Endometrial microvascular endothelial cells (primary cell): ENCODE data around the gene CCDC106. TPM values are rescaled to one million over a fixed set of nuclear protein-coding genes. Genes with fewer than 3 reads are reported as not detected.

Source experiments
- total RNA-seq: library from RNA; depleted of rRNA; stranded (reverse); fragments of >200 nt; gene quantifications from one replicate; pipeline ENCODE4 v1.2.3, GENCODE V29; 2015; ENCODE audit errors: inconsistent ontology term

The CCDC106 gene
- total RNA-seq, 1 donor from 2014 or later = 13.0 TPM

Other genes starting within 250 kb of the CCDC106 start
- 101 TPM for gene UBE2S, start 240.4 kb upstream of the CCDC106 start, total RNA-seq
- gene SHISA7, start 204.9 kb upstream of the CCDC106 start, total RNA-seq = not detected
- 58.8 TPM for gene ISOC2, start 186.6 kb upstream of the CCDC106 start, total RNA-seq
- not detected for gene C19orf85, start 183.5 kb upstream of the CCDC106 start, total RNA-seq
- gene ZNF628, start 171.6 kb upstream of the CCDC106 start, total RNA-seq = 4.6 TPM
- 8.5 TPM for gene NAT14, start 163.0 kb upstream of the CCDC106 start, total RNA-seq
- gene SSC5D, start 159.8 kb upstream of the CCDC106 start, total RNA-seq = 1.1 TPM
- gene SBK2, start 111.1 kb upstream of the CCDC106 start, total RNA-seq = not detected
- not detected for gene SBK3, start 102.7 kb upstream of the CCDC106 start, total RNA-seq
- 4.8 TPM for gene ZNF579, start 67.4 kb upstream of the CCDC106 start, total RNA-seq
- 0.93 TPM for gene FIZ1, start 48.7 kb upstream of the CCDC106 start, total RNA-seq
- gene ZNF524, start 47.9 kb upstream of the CCDC106 start, total RNA-seq = 16.7 TPM
- 3.3 TPM for gene ZNF865, start 42.6 kb upstream of the CCDC106 start, total RNA-seq
- 1.0 TPM for gene ZNF784, start 23.6 kb upstream of the CCDC106 start, total RNA-seq
- 11.1 TPM for gene ZNF580, start 7.2 kb upstream of the CCDC106 start, total RNA-seq
- 9.8 TPM for gene ZNF581, start 4.6 kb upstream of the CCDC106 start, total RNA-seq
- gene U2AF2, start 6.8 kb downstream of the CCDC106 start, total RNA-seq = 215 TPM
- 155 TPM for gene EPN1, start 27.0 kb downstream of the CCDC106 start, total RNA-seq
- gene NLRP9, start 90.2 kb downstream of the CCDC106 start, total RNA-seq = not detected
- not detected for gene RFPL4A, start 110.9 kb downstream of the CCDC106 start, total RNA-seq
- gene RFPL4AL1, start 120.9 kb downstream of the CCDC106 start, total RNA-seq = not detected
- gene NLRP11, start 183.8 kb downstream of the CCDC106 start, total RNA-seq = not detected
- not detected for gene NLRP4, start 188.3 kb downstream of the CCDC106 start, total RNA-seq